Uterus (tissue), 2 donors: ENCODE measurements around the gene GALNTL6.

Experiments used
- CTCF ChIP-seq, 4 experiments: fragments of 200-600 bp in 2 of 4; fragments of 450-650 bp in 2 of 4; sonication (generic) in 2 of 4; IDR thresholded peaks; one replicate each; pipeline ENCODE4 v1.5.1; 2016 to 2019; ENCODE audit warnings: antibody characterized with exemption in 4 of 4, mild to moderate bottlenecking in 2 of 4, moderate library complexity in 1 of 4
- POLR2A ChIP-seq, 2 donors: fragments of 450-650 bp; IDR thresholded peaks; one replicate each; pipeline ENCODE4 v1.6.1; 2016; ENCODE audit warnings: antibody characterized with exemption in 2 of 2, mild to moderate bottlenecking in 1 of 2, moderate library complexity in 1 of 2

- TF ChIP-seq POLR2A (IDR thresholded peaks at IDR 0.05), result no peak
- TF ChIP-seq CTCF (IDR thresholded peaks at IDR 0.05), result no peak
Measured at GRCh38 chr4:172169871-172170270, 356.7 kb downstream of the GALNTL6 start.
